ENCODE data around the gene ZFYVE9.
"Not testable (repeated sequence)": the region's sequence is repeated elsewhere in the genome, so short reads cannot be mapped to it uniquely, and the experiment has no call there.

Gene ZFYVE9

DNA sequence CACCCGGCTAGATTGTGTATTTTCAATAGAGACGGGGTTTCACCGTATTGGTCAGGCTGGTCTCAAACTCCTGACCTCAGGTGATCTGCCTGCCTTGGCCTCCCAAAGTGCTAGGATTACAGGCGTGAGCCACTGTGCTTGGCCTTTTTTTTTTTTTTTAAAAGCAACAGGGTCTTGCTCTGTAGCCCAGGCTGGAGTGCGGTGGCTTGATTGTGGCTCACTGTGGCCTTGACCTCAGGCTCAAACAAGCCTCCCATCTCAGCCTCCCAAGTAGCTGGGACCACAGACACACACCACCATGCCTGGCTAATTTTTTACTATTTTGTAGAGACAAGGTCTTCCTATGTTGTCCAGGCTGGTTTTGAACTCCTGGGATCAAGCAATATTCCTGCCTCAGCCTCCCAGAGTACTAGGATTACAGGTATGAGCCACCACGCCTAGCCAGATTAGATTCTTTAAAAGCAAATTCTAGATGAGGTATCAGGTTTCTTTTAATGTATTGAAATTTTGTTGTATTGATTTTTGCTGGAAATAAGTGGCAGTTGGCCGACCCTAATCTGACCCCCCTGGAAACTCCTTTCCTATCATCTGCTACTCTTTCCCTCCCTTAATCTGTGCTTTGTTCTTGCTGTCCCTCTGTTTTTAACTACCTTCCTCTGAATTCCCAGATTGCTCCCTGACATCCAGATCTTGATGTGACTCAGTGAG, 26.6 kb downstream of the ZFYVE9 start:
- no peak for DNase-seq (ENCODE audit: low read depth)
- H3K4me3 ChIP-seq (ENCODE audit: low read depth, low read length), result no peak overlapping the region
- TF ChIP-seq MAX (IDR thresholded peaks at IDR 0.05; ENCODE audit: low read depth, low read length), result no peak
- TF ChIP-seq MYC (IDR thresholded peaks at IDR 0.05; ENCODE audit: low read depth, low read length), result no peak
- TF ChIP-seq, protein P1, sequence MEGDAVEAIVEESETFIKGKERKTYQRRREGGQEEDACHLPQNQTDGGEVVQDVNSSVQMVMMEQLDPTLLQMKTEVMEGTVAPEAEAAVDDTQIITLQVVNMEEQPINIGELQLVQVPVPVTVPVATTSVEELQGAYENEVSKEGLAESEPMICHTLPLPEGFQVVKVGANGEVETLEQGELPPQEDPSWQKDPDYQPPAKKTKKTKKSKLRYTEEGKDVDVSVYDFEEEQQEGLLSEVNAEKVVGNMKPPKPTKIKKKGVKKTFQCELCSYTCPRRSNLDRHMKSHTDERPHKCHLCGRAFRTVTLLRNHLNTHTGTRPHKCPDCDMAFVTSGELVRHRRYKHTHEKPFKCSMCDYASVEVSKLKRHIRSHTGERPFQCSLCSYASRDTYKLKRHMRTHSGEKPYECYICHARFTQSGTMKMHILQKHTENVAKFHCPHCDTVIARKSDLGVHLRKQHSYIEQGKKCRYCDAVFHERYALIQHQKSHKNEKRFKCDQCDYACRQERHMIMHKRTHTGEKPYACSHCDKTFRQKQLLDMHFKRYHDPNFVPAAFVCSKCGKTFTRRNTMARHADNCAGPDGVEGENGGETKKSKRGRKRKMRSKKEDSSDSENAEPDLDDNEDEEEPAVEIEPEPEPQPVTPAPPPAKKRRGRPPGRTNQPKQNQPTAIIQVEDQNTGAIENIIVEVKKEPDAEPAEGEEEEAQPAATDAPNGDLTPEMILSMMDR (IDR thresholded peaks at IDR 0.05; ENCODE audit: low read depth, low read length), result no peak
- no peak for TF ChIP-seq POLR2A (IDR thresholded peaks at IDR 0.05; ENCODE audit: extremely low read depth, insufficient read length)

- H3K4me3 ChIP-seq (ENCODE audit: low read depth, low read length); DNase-seq (ENCODE audit: low read depth): not testable (repeated sequence)
Measured at GRCh38 chr1:52171149-52171548, 29.3 kb downstream of the ZFYVE9 start.

- no peak for DNase-seq (ENCODE audit: low read depth)
- H3K4me3 ChIP-seq (ENCODE audit: low read depth, low read length), result no peak overlapping the region
- no peak for TF ChIP-seq POLR2A (IDR thresholded peaks at IDR 0.05; ENCODE audit: extremely low read depth, insufficient read length)
- TF ChIP-seq MAX (IDR thresholded peaks at IDR 0.05; ENCODE audit: low read depth, low read length), result no peak
- TF ChIP-seq, protein P1 (IDR thresholded peaks at IDR 0.05; ENCODE audit: low read depth, low read length), result no peak
- no peak for TF ChIP-seq MYC (IDR thresholded peaks at IDR 0.05; ENCODE audit: low read depth, low read length)
Measured at GRCh38 chr1:52179073-52179472, 37.2 kb downstream of the ZFYVE9 start.

DNA sequence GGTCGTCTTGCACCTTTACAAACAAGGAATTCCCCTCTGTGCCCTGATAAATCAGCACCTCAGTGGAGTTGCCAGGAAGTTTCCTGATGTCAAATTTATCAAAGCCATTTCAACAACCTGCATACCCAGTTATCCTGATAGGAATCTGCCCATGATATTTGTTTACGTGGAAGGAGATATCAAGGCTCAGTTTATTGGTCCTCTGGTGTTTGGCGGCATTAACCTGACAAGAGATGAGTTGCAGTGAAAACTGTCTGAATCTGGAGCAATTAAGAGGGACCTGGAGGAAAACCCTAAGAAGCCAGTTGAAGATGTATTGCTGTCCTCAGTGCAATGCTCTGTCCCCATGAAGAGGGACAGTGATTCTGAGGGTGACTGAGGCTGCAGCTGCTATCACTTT, 38.3 kb downstream of the ZFYVE9 start:
- TF ChIP-seq MAX (IDR thresholded peaks at IDR 0.05; ENCODE audit: low read depth, low read length) (no peak), POLR2A (IDR thresholded peaks at IDR 0.05; ENCODE audit: extremely low read depth, insufficient read length) (no peak), MYC (IDR thresholded peaks at IDR 0.05; ENCODE audit: low read depth, low read length) (no peak)
- TF ChIP-seq, protein P1 (IDR thresholded peaks at IDR 0.05; ENCODE audit: low read depth, low read length), result no peak

GRCh38 chr1:52181759-52182158, 39.9 kb downstream of the ZFYVE9 start:
- DNase-seq (ENCODE audit: low read depth); H3K4me3 ChIP-seq (ENCODE audit: low read depth, low read length): not testable (repeated sequence)

More for the DNA sequence above, 38.3 kb downstream of the ZFYVE9 start:
- no peak overlapping the region for H3K4me3 ChIP-seq (ENCODE audit: low read depth, low read length)
- no peak for DNase-seq (ENCODE audit: low read depth)

- not testable (repeated sequence) for DNase-seq (ENCODE audit: low read depth); H3K4me3 ChIP-seq (ENCODE audit: low read depth, low read length)
Measured at GRCh38 chr1:52182328-52182727, 40.4 kb downstream of the ZFYVE9 start.

- no peak for DNase-seq (ENCODE audit: low read depth)
- H3K4me3 ChIP-seq (ENCODE audit: low read depth, low read length), result no peak overlapping the region
- no peak for TF ChIP-seq MAX (IDR thresholded peaks at IDR 0.05; ENCODE audit: low read depth, low read length)
- no peak for TF ChIP-seq MYC (IDR thresholded peaks at IDR 0.05; ENCODE audit: low read depth, low read length)
- TF ChIP-seq, protein P1 (IDR thresholded peaks at IDR 0.05; ENCODE audit: low read depth, low read length), result no peak
Measured at GRCh38 chr1:52182874-52183400, 41.0 kb downstream of the ZFYVE9 start.

All from NB4 (cell line).